ENCODE measurements around the gene CD200R1L. TPM values are rescaled to one million over a fixed set of nuclear protein-coding genes. Genes with fewer than 3 reads are reported as not detected.

Gene CD200R1L
- total RNA-seq, 1 donor from 2014 or later: not detected

DNA sequence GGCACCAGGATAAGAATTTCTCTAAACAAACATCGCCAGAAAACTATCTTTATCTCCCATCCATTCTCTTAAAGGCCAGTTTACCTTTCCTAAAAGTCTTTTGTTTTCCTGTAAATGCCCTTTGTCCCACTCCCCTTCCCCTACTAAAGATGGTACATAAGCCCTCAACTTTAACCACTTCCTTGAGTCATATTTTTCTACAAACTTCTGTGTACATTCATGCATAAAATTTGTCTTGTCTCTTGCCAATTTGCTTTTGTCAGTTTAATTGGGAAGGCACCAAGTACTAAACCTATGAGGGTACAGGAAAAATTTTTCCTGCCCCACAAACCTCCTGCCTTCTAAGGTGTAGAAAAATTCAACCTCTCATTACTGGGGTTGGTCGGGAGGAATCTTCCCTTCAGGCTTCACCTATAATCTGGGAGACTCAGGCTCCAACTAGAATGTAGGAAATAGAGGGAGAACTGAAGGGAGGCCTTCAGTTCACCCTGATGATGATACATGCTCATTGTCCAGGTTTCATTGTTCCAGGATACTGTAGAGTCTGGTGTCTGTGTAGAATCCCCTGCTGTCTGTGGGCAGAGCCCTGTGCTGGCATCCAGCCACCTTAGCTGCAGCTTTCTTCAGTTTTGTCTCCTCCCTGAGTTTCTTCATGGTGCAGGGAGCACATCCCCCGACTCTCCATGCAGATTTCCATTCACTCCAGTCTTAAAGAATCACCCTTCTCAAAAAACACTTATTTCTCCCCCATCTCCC, 53.2 kb downstream of the CD200R1L start:
- intact Hi-C loops (cut with micrococcal nuclease): no loop called here

GRCh38 chr3:112791736-112792135, 54.9 kb downstream of the CD200R1L start:
- intact Hi-C loops (cut with micrococcal nuclease): no loop called here

DNA sequence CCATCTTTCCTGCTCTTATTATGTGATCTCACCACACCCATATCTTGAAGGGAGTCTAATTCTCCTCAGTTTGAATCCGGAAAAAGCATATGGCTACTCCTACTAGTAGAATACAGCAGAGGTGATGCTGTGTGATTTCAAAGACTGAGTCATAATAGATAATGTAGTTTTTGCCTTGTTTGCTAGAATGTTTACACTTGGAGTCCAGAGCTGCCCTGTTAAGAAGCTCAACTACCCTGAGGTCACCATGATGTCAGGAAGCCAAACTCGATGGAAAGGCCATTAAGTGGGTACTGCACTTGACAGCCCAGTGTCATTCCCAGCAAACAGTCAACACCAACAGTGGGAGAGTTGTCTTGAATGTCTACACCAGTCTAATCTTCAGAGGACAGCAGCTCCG, 56.9 kb downstream of the CD200R1L start:
- intact Hi-C loops (cut with micrococcal nuclease): no loop called here

- intact Hi-C loops (cut with micrococcal nuclease): no loop called here
These were observed 59.6 kb downstream of the CD200R1L start for GRCh38 chr3:112786881-112787579.

- intact Hi-C loops (cut with micrococcal nuclease): no loop called here
These were observed 60.6 kb downstream of the CD200R1L start for GRCh38 chr3:112786002-112786590.

DNA sequence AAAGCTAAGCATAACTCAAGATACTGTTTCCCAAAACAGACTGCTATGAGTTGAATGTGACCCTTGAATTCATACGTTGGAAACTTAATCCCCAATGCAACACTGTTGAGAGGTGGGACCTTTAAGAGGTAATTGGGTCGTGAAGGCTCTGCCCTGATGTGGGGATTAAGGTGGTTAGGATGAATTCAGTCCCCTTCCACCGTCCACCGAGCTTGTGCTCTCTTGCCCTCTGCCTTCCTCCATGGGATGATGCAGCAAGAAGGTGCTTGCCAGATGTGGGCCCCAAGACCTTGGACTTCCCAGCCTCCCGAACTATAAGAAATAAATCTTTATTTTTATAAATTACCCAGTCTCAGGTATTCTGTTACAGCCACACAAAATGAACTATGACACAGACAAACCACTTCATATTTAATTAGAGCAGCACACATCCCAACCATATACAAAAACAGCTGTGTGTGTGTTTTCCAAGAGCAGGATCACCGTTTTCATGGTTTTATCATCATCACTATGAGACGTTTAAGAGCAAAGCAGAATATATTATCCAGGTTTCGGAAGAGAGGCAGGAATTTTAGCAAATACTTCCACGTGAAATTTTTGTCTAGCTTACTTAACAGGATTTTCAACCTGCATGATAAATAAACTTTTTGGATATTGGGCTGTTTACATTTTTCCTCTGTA, 61.2 kb downstream of the CD200R1L start:
- intact Hi-C loops (cut with micrococcal nuclease): no loop called here

- intact Hi-C loops (cut with micrococcal nuclease): no loop called here
These were observed 64.2 kb downstream of the CD200R1L start for GRCh38 chr3:112782491-112782890.

DNA sequence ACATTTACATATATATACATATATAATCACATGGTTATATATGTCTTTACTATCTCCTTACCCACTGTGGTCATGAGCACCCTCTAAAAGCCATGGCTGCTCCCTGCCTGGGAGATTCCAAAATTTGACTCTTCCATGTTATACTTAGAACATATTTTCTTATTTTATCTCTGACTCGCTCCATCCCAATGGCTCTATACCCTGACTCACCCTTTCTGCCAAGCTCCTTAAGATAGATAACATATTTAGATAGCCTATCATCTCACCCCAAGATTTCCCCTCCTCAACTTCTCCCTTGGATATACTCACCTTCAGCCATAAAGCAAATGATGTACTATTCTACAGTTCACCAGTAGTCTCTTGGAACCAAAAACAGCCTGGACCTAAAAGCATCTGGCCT, 65.1 kb downstream of the CD200R1L start:
- intact Hi-C loops (cut with micrococcal nuclease): no loop called here

DNA sequence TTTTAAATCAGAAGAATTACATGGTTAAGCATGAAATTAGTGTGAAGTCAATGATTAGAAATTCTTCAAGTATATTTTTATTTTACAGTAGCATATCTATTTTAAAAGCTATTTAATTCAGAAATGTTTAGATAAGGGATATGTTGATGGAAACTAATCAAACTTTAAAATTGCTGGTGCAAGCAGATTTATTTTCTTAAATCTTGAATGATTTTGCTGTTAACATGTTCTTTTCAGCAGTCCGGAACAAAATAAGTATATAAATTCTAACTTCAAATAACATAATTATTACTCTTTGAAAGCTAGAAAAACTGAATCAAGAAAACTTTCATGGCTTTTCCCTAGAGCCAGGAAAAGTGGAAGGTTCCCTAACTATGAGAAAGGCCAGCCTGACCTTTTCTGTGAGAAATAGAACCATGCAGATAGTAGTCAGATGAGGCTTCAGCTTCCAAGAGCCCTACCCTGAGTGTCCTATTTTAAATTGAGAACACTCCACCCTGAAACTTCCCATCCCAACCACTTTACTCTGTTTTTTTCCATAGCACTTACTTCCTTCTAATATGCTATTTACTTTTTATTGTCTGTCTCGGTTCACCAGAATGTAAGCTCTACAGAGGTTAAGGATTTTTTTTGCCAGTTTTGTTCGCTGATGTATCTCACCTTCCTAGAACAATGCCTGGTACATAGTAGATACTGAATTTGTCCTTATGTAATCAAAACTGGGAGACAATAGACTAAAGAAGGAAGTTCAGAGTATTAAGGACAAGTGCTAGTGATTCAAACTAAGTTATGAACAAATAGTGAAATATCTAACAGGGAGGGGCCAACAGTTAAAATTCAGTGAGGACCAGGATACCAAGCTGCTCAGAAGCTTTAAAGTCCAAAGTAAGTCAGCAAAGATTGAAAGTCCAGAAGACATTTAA, 66.8 kb downstream of the CD200R1L start:
- intact Hi-C loops (cut with micrococcal nuclease): no loop called here

DNA sequence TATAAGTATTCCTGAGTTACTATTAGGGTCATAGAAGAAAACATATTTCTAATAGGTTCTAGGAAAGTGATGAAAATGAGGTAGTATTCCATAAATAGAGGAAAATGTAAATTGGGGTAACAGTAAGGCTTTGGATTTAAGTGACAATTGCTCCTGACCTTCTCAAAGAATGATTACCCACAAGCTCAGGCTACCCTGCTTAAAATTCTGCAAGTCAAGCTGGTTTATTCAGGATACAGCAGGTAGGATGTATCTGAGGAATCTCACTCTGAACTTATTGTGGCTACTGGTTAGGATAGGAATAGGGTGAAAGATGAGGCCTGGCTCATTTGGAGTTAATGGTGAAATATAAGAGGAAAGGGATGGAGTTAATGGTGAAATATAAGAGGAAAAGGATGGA, 67.7 kb downstream of the CD200R1L start:
- intact Hi-C loops (cut with micrococcal nuclease): no loop called here

DNA sequence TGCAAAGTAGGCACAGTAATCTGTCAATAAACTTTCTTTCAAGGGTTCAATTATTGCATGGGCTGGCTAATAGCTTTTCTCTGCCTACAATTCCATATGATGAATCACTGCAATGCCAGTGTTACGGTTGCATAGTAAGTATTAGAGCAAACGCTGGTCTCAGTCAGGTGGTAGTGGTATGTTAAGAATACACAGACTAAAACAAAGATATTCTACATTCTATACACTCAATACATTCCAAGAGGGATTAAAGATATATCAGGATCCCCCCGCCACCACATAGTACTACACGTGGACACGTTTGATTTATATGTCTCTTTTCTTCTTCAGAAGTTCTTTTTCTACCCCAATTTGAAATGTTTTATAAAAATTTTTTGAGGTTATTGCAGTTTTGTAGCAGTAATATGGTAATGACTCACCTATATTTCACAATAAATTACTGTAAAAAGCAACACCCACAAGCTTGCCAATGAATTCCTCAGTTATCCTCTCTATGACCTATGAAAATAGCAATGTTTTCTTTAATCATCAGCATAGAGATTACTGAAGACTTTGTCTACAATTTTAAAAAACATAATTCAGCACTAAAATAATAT, 68.2 kb downstream of the CD200R1L start:
- intact Hi-C loops (cut with micrococcal nuclease): no loop called here

DNA sequence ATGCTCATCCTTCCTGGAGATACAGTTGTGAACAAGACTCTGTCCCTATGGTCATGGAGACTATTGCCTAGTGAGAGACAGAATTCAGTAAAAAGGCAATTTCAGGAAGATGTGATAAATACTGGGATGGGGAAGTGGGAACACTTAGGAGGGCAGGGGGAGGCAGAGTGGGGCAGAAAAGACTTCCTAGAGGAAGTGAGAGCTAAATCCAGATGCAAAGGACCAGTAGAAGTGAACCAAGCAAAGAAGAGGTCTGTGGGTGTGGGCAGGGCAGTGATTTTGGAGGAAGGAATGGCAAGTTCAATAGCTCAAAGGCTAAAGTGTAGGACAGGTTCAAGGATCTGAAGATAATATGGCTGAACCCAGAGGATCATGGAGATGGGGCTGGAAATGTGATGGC, 68.9 kb downstream of the CD200R1L start:
- intact Hi-C loops (cut with micrococcal nuclease): no loop called here

DNA sequence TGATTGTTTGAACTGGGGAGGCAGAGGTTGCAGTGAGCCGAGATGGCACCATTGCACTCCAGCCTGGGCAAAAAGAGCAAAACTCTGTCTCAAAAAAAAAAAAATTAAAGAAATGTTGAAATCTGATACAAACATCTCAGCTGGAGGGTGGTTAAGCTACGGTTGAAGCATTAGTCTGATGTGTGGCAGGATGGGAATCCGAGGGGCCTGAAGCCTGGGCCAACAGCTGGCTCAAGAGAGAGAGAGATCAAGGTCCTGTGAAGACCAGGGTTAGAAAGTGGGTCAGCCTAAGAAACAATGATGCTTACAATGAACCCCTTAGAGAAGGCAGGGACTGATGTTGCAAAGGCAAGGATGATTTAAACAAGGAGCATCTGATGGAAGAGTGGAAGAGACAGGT, 69.8 kb downstream of the CD200R1L start:
- intact Hi-C loops (cut with micrococcal nuclease): no loop called here

- intact Hi-C loops (cut with micrococcal nuclease): no loop called here
These were observed 70.7 kb downstream of the CD200R1L start for GRCh38 chr3:112776000-112776399.

GRCh38 chr3:112775011-112775742, 71.5 kb downstream of the CD200R1L start:
- intact Hi-C loops (cut with micrococcal nuclease): no loop called here

DNA sequence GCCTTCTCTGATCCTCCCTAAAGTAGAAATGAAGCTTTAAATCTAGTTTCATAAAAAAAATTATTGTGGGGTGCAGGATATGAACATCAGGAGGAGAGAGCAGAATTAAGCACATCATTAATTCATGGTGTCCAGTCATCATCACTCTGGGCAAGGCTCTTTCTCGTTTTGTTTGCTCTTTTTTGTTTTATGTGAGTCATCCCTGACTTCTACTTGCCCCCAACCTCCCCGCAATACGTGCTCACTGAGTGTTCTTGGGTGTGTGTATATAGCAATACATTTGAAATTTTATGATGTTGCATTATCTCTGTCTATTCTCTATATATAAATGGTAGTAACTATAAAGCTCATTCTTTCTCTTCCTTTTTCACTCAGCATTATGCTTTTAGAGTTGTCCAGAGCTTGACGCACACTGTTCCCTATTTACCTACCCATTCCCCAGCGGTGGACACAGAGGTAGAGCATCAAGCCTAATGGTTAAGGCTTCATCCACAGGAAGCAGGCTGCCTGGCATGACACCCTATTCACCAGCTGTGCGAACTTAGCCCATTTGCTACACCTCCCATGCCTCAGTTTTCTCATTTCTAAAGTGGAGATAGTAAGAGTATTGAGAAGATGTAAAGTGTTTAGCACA, 72.3 kb downstream of the CD200R1L start:
- intact Hi-C loops (cut with micrococcal nuclease): no loop called here

- intact Hi-C loops (cut with micrococcal nuclease): no loop called here
These were observed 72.8 kb downstream of the CD200R1L start for GRCh38 chr3:112773864-112774263.

DNA sequence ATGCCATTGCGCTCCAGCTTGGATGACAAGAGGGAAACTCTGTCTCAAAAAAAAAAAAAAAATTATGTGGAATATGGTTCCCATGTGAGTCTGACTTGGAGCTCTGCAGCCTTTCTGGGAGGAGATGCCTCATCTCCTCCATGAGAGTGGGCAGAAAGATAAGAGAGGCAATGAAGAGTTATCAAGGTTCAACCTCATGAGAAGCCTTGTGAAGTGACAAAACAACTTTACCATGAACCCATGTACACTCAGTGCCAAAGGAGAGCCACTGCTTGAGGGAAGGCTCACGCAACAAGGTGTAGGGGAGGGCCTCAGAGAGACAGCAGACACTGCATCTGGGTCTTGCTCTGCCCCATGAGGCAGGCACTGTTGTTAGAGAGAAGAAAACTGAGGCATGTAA, 75.7 kb downstream of the CD200R1L start:
- intact Hi-C loops (cut with micrococcal nuclease): no loop called here

GRCh38 chr3:112770032-112770626, 76.5 kb downstream of the CD200R1L start:
- intact Hi-C loops (cut with micrococcal nuclease): no loop called here

Measured in T-helper 1 cell treated with Interleukin-12 subunit alpha and Interleukin-12 subunit beta and Interleukin-4 antibody, amounts not matched to agents 30 ng/mL and 1 ng/mL, for 36 hours (primary cell).